Measurements from ENCODE around the gene HSPA9. TPM values are rescaled to one million over a fixed set of nuclear protein-coding genes. Genes with fewer than 3 reads are reported as not detected.
A peak's percentile ranks its signal among the peaks of the same experiment; 100 is the strongest.

HSPA9 gene
- total and polyA plus RNA-seq, 2 of the 13 experiments (the other 11 are each of a cell fraction or from before 2014, with no cell fraction given), result 165 to 478 TPM

- TF ChIP-seq ZNF747 (CRISPR knock-in tag; IDR thresholded peaks at IDR 0.05; ENCODE audit: borderline replicate concordance) (peak; percentile 75), GRHL1 (CRISPR knock-in tag; conservative IDR thresholded peaks at IDR 0.05) (no peak), ZNF713 (CRISPR knock-in tag; IDR thresholded peaks at IDR 0.05) (peak; percentile 47; the same call in 1 of the 2 replicates), USF2 (IDR thresholded peaks at IDR 0.05; ENCODE audit: low read depth, low read length) (peak; percentile 69), USF2 (CRISPR knock-in tag; IDR thresholded peaks at IDR 0.05; ENCODE audit: borderline replicate concordance) (peak; percentile 93), TOPORS (CRISPR knock-in tag; IDR thresholded peaks at IDR 0.05) (peak; percentile 82), ZNF326 (CRISPR knock-in tag; IDR thresholded peaks at IDR 0.05; ENCODE audit: borderline replicate concordance) (no peak), POLR2AphosphoS5 (IDR thresholded peaks at IDR 0.05; ENCODE audit: low read depth, low read length) (peak; percentile 65), ZNF775 (CRISPR knock-in tag; IDR thresholded peaks at IDR 0.05; ENCODE audit: borderline replicate concordance) (no peak; the same call in 1 of the 2 replicates), ZBTB40 (IDR thresholded peaks at IDR 0.05) (peak; percentile 59), ZBTB40 (CRISPR knock-in tag; IDR thresholded peaks at IDR 0.05) (peak; percentile 41; the same call in 1 of the 2 replicates), MTERF4 (CRISPR knock-in tag; IDR thresholded peaks at IDR 0.05) (0 out of 2 replicates have a peak, but pooled peaks have one; percentile 58), TARDBP (CRISPR knock-in tag; IDR thresholded peaks at IDR 0.05) (peak; percentile 85)
Measured at GRCh38 chr5:138542956-138543729, 32.1 kb downstream of the HSPA9 start, which contains the start of gene ETF1 (continued).
